Neural cell (in vitro differentiated cells): ENCODE measurements around the gene ABHD12. TPM values are rescaled to one million over a fixed set of nuclear protein-coding genes. Genes with fewer than 3 reads are reported as not detected.

Source experiments
- H2AFZ ChIP-seq: fragments of 200-600, 300-800 bp; sonication (generic), shearing (Covaris generic); 2 replicates; pipeline ENCODE4 v1.6.0; 2014; ENCODE audit warnings: low read depth, mild to moderate bottlenecking, antibody characterized with exemption, low read length, moderate library complexity
- H3F3A ChIP-seq: fragments of 200-600 bp; shearing (Covaris generic); 2 replicates; pipeline ENCODE4 v1.6.1; 2016; ENCODE audit warnings: mild to moderate bottlenecking, moderate library complexity, mixed read lengths, antibody characterized with exemption, low read length; ENCODE audit not compliant: insufficient read depth, poor library complexity, severe bottlenecking
- H3K27ac ChIP-seq: fragments of 200-600, 300-800 bp; sonication (generic), shearing (Covaris generic); 2 replicates; pipeline ENCODE4 v1.5.1; 2014; ENCODE audit warnings: mild to moderate bottlenecking, low read length, moderate library complexity
- H3K27me3 ChIP-seq: fragments of 300-800, 200-600 bp; sonication (generic), shearing (Covaris generic); 2 replicates; pipeline ENCODE4 v1.6.0; 2014; ENCODE audit warnings: mild to moderate bottlenecking, low read depth, low read length, moderate library complexity; ENCODE audit not compliant: insufficient read depth
- H3K36me3 ChIP-seq: fragments of 300-800, 200-600 bp; sonication (generic), shearing (Covaris generic); 2 replicates; pipeline ENCODE4 v1.5.1; 2014; ENCODE audit warnings: mild to moderate bottlenecking, antibody characterized with exemption, low read length, moderate library complexity; ENCODE audit not compliant: insufficient read depth
- H3K4me2 ChIP-seq: fragments of 300-800, 200-600 bp; sonication (generic), shearing (Covaris generic); 2 replicates; pipeline ENCODE4 v1.6.0; 2014; ENCODE audit warnings: mild to moderate bottlenecking, low read length
- H3K4me3 ChIP-seq: fragments of 300-800, 200-600 bp; sonication (generic), shearing (Covaris generic); 2 replicates; pipeline ENCODE4 v1.5.1; 2014; ENCODE audit warnings: mild to moderate bottlenecking, low read length, moderate library complexity
- H3K79me2 ChIP-seq: fragments of 200-600 bp; shearing (Covaris generic); replicated peaks from 2 replicates; pipeline ENCODE4 v1.6.0; 2014; ENCODE audit warnings: mild to moderate bottlenecking, low read length, moderate library complexity; ENCODE audit not compliant: insufficient read depth
- H3K9ac ChIP-seq: fragments of 300-800, 200-600 bp; sonication (generic), shearing (Covaris generic); 2 replicates; pipeline ENCODE4 v1.6.1; 2016; ENCODE audit warnings: mild to moderate bottlenecking, low read length, mixed read lengths
- H3K9me2 ChIP-seq: fragments of 200-600 bp; shearing (Covaris generic); 2 replicates; pipeline ENCODE4 v1.6.1; 2016; ENCODE audit warnings: mild to moderate bottlenecking, low read length, mixed read lengths; ENCODE audit not compliant: insufficient read depth
- H3K9me3 ChIP-seq: fragments of 200-600, 300-800 bp; sonication (generic), shearing (Covaris generic); 2 replicates; pipeline ENCODE4 v1.6.1; 2016; ENCODE audit warnings: mild to moderate bottlenecking, mixed run types, low read length, moderate library complexity, mixed read lengths
- H4K20me1 ChIP-seq: fragments of 200-600 bp; shearing (Covaris generic); 2 replicates; pipeline ENCODE4 v1.6.1; 2016; ENCODE audit warnings: mild to moderate bottlenecking, mixed run types; ENCODE audit not compliant: insufficient read depth
- CTCF ChIP-seq: fragments of 450-650 bp; IDR thresholded peaks from 2 replicates; pipeline ENCODE4 v1.5.1; 2014; ENCODE audit warnings: antibody characterized with exemption, mild to moderate bottlenecking, moderate library complexity; ENCODE audit not compliant: poor library complexity, severe bottlenecking
- EP300 ChIP-seq: fragments of 450-650 bp; conservative IDR thresholded peaks from 2 replicates; pipeline ENCODE4 v1.6.1; 2014; ENCODE audit warnings: antibody characterized with exemption, mild to moderate bottlenecking, moderate library complexity; ENCODE audit not compliant: poor library complexity, severe bottlenecking
- EZH2 ChIP-seq: fragments of 200-600, 300-800 bp; shearing (Covaris generic), sonication (generic); IDR thresholded peaks from 2 replicates; pipeline ENCODE4 v1.6.1; 2014; ENCODE audit warnings: antibody characterized with exemption, low read length, borderline replicate concordance, mild to moderate bottlenecking; ENCODE audit not compliant: insufficient read depth, poor library complexity, severe bottlenecking
- MXI1 ChIP-seq: fragments of 450-650 bp; conservative IDR thresholded peaks from 2 replicates; pipeline ENCODE4 v1.6.1; 2014; ENCODE audit warnings: antibody characterized with exemption, mild to moderate bottlenecking; ENCODE audit not compliant: poor library complexity, severe bottlenecking
- POLR2AphosphoS5 ChIP-seq: IDR thresholded peaks from 2 replicates; pipeline ENCODE4 v1.6.1; 2012
- RAD21 ChIP-seq: fragments of 450-650 bp; conservative IDR thresholded peaks from 2 replicates; pipeline ENCODE4 v1.6.1; 2014; ENCODE audit warnings: antibody characterized with exemption, mild to moderate bottlenecking, moderate library complexity
- REST ChIP-seq: IDR thresholded peaks from 2 replicates; pipeline ENCODE4 v1.6.1; 2012; ENCODE audit warnings: borderline replicate concordance
- SMC3 ChIP-seq: fragments of 450-650 bp; conservative IDR thresholded peaks from 2 replicates; pipeline ENCODE4 v1.6.1; 2014; ENCODE audit warnings: antibody characterized with exemption, mild to moderate bottlenecking, moderate library complexity; ENCODE audit not compliant: poor library complexity
- TAF1 ChIP-seq: IDR thresholded peaks from 2 replicates; pipeline ENCODE4 v1.6.1; 2012; ENCODE audit warnings: low read depth
- polyA plus RNA-seq: library from polyadenylated mRNA; depleted of rRNA; stranded (reverse); fragments of >200 nt; gene quantifications from 2 replicates; pipeline ENCODE4 v1.2.3, GENCODE V29; 2014

ABHD12 gene
- polyA plus RNA-seq, 1 donor from 2014 or later = 32.3 TPM

- H3K36me3 ChIP-seq = no peaks in the 10 kb centered on the region
Measured at GRCh38 chr20:25277051-25277801, 113.4 kb downstream of the ABHD12 start.

More at GRCh38 chr20:25277051-25277801, 113.4 kb downstream of the ABHD12 start:
- Histone ChIP-seq H4K20me1 (no peaks in the 10 kb centered on the region), H2AFZ (no peak overlapping the region), H3F3A (no peaks in the 10 kb centered on the region), H3K4me2 (no peak overlapping the region), H3K4me3 (no peak overlapping the region), H3K27ac (no peak overlapping the region), H3K9me2 (no peaks in the 10 kb centered on the region), H3K79me2 (no peaks in the 10 kb centered on the region), H3K27me3 (no peaks in the 10 kb centered on the region), H3K9ac (no peak overlapping the region), H3K9me3 (no peaks in the 10 kb centered on the region)
- TF ChIP-seq POLR2AphosphoS5 = no peak
- TF ChIP-seq REST = no peak
- TF ChIP-seq TAF1 = no peak
- TF ChIP-seq CTCF = no peak
- no peak for TF ChIP-seq MXI1
- no peak for TF ChIP-seq EZH2
- TF ChIP-seq RAD21 = no peak
- no peak for TF ChIP-seq SMC3
- no peak for TF ChIP-seq EP300
